Neuronal stem cell (in vitro differentiated cells): ENCODE results near the gene LUC7L2.
"Not testable (repeated sequence)": the region's sequence is repeated elsewhere in the genome, so short reads cannot be mapped to it uniquely, and the experiment has no call there.

Experiments used
- DNase-seq: peaks from one replicate; pipeline ENCODE4 v3.0.0-alpha.2; 2013; ENCODE audit warnings: low spot score
- H2AFZ ChIP-seq: one replicate; pipeline ENCODE4 v1.6.1; 2013; ENCODE audit warnings: mild to moderate bottlenecking, low read length, inconsistent platforms
- H2AK5ac ChIP-seq: 2 replicates; pipeline ENCODE4 v1.6.1; 2013; ENCODE audit warnings: low read depth, mild to moderate bottlenecking, inconsistent platforms, low read length, moderate library complexity, mixed read lengths
- H2BK120ac ChIP-seq: 2 replicates; pipeline ENCODE4 v1.6.1; 2013; ENCODE audit warnings: low read depth, mild to moderate bottlenecking, inconsistent platforms, low read length, moderate library complexity, mixed read lengths
- H2BK12ac ChIP-seq: one replicate; pipeline ENCODE4 v1.6.1; 2013; ENCODE audit warnings: low read length, inconsistent platforms
- H2BK15ac ChIP-seq: 2 replicates; pipeline ENCODE4 v1.6.1; 2013; ENCODE audit warnings: mild to moderate bottlenecking, low read length, inconsistent platforms, mixed read lengths
- H2BK5ac ChIP-seq: one replicate; pipeline ENCODE4 v1.6.1; 2013; ENCODE audit warnings: inconsistent platforms, mild to moderate bottlenecking, low read length, moderate library complexity
- H3K14ac ChIP-seq: one replicate; pipeline ENCODE4 v1.6.1; 2013; ENCODE audit warnings: low read length, inconsistent platforms
- H3K18ac ChIP-seq: 2 replicates; pipeline ENCODE4 v1.6.1; 2013; ENCODE audit warnings: low read length, inconsistent platforms
- H3K23ac ChIP-seq: 2 replicates; pipeline ENCODE4 v1.6.1; 2013; ENCODE audit warnings: low read depth, mild to moderate bottlenecking, mixed read lengths, low read length, inconsistent platforms; ENCODE audit not compliant: poor library complexity
- H3K27ac ChIP-seq: replicated peaks from 3 replicates; pipeline ENCODE4 v1.5.1; 2013; ENCODE audit warnings: low read length, inconsistent platforms
- H3K27me3 ChIP-seq, 3 experiments: 2 replicates each; pipeline ENCODE4 v1.6.1; 2013; ENCODE audit warnings: low read length in 3 of 3, mild to moderate bottlenecking in 2 of 3, inconsistent platforms in 1 of 3, low read depth in 1 of 3, mixed read lengths in 1 of 3, moderate library complexity in 1 of 3; ENCODE audit not compliant: control insufficient read depth in 3 of 3, insufficient read depth in 3 of 3
- H3K36me3 ChIP-seq, 2 donors: replicated peaks in 1 of 2; 2 replicates each; pipeline ENCODE4 v1.6.1; 2013; ENCODE audit warnings: low read length in 2 of 2; ENCODE audit not compliant: control insufficient read depth in 2 of 2, insufficient read depth in 2 of 2
- H3K4ac ChIP-seq: 2 replicates; pipeline ENCODE4 v1.6.1; 2013; ENCODE audit warnings: inconsistent platforms, mild to moderate bottlenecking, low read length, moderate library complexity
- H3K4me1 ChIP-seq, 2 donors: 1 replicate in 1 of 2; 2 replicates in 1 of 2; pipeline ENCODE4 v1.6.1; 2013; ENCODE audit warnings: low read length in 2 of 2, low read depth in 1 of 2; ENCODE audit not compliant: control insufficient read depth in 2 of 2, insufficient read depth in 1 of 2
- H3K4me2 ChIP-seq: one replicate; pipeline ENCODE4 v1.6.1; 2013; ENCODE audit warnings: mild to moderate bottlenecking, low read length, inconsistent platforms; ENCODE audit not compliant: insufficient read depth, poor library complexity, severe bottlenecking
- H3K4me3 ChIP-seq, 2 donors: 2 replicates each; pipeline ENCODE4 v1.5.1; 2013; ENCODE audit warnings: low read length in 2 of 2, mild to moderate bottlenecking in 2 of 2, inconsistent platforms in 1 of 2, moderate library complexity in 1 of 2
- H3K79me1 ChIP-seq: one replicate; pipeline ENCODE4 v1.6.1; 2013; ENCODE audit warnings: low read depth, mild to moderate bottlenecking, inconsistent platforms, low read length, moderate library complexity
- H3K9ac ChIP-seq: one replicate; pipeline ENCODE4 v1.6.1; 2013; ENCODE audit warnings: mild to moderate bottlenecking, low read depth, low read length, inconsistent platforms; ENCODE audit not compliant: poor library complexity
- H3K9me3 ChIP-seq, 2 donors: replicated peaks in 1 of 2; 2 replicates each; pipeline versions ENCODE3 to v1.6.1; 2013; ENCODE audit warnings: low read length in 2 of 2, mild to moderate bottlenecking in 2 of 2, inconsistent platforms in 1 of 2, low read depth in 1 of 2, mixed read lengths in 1 of 2, moderate library complexity in 1 of 2; ENCODE audit not compliant: control insufficient read depth in 2 of 2, insufficient read depth in 1 of 2
- H4K8ac ChIP-seq: one replicate; pipeline ENCODE4 v1.6.1; 2013; ENCODE audit warnings: low read depth, mild to moderate bottlenecking, inconsistent platforms, low read length, moderate library complexity
- H4K91ac ChIP-seq: one replicate; pipeline ENCODE4 v1.6.1; 2013; ENCODE audit warnings: low read length, low read depth, mild to moderate bottlenecking, inconsistent platforms; ENCODE audit not compliant: poor library complexity
- WGBS, 2 donors: extraction: QIAGEN DNeasy Blood & Tissue Kit; methylation state at CpG; one replicate each; pipeline ENCODE4 v1.1.7; 2013; ENCODE audit warnings: missing lambda C conversion rate in 2 of 2, mixed read lengths in 1 of 2; ENCODE audit not compliant: insufficient read length in 2 of 2, insufficient replicate concordance in 1 of 2; ENCODE audit errors: extremely low coverage in 2 of 2; 5-methylcytosine and 5-hydroxymethylcytosine counted together

LUC7L2 gene

DNA sequence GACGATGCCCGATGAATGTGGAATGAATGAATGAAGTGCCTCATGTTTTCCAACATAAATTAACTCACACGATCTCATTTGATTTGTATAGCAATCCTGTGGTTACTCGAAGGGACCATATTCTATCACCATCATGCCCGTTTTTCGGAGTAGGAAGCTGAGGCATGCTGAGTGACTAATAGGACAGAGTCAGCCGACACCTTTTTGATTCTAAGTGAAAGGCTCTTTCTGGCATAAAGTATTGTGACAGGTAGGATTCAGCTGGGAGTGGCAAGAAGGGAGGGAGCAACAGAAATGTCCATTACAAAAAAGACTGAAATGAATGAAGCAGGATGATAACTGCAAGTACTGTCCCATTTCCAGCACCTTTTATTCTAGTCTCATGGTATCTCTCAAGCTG lies 68.1 kb downstream of the LUC7L2 start:
- Histone ChIP-seq H3K4me3 (no peak overlapping the region), H3K23ac (no peak overlapping the region), H3K4me1 (peaks cover 0 to 3% of the 10 kb centered on the region in 2 donors), H3K27me3 (no peaks in the 10 kb centered on the region), H2AK5ac (no peak overlapping the region), H3K79me1 (no peaks in the 10 kb centered on the region), H3K4me2 (no peak overlapping the region), H4K8ac (no peak overlapping the region), H2AFZ (no peak overlapping the region), H2BK12ac (no peak overlapping the region), H3K14ac (no peak overlapping the region), H4K91ac (no peak overlapping the region), H2BK15ac (no peak overlapping the region), H2BK5ac (no peak overlapping the region), H3K27ac (no peak overlapping the region), H3K18ac (no peak overlapping the region), H3K4ac (no peak overlapping the region), H3K9me3 (no peaks in the 10 kb centered on the region), H3K36me3 (peaks cover 0 to 55% of the 10 kb centered on the region in 2 donors), H3K9ac (no peak overlapping the region), H2BK120ac (no peak overlapping the region)
- DNase-seq: no peak
- no CpG with 5 or more reads among the region's 7 CpGs for WGBS, 2 donors

DNA sequence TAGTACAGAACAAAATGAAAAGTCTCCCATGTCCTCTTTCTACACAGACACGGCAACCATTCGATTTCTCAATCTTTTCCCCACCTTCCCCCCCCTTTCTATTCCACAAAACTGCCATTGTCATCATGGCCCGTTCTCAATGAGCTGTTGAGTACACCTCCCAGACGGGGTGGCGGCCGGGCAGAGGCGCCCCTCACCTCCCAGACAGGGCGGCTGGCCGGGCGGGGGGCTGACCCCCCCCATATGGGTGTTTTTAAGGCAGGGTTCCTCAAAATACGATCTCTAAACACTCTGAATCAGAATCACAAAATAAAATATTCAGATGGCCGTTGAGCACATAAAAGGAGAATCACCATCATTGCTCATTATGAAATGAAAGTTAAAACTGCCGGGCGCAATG lies 70.0 kb downstream of the LUC7L2 start:
- not testable (repeated sequence) for H3K9ac ChIP-seq, H3K14ac ChIP-seq, H2BK5ac ChIP-seq, H3K4me2 ChIP-seq, H4K91ac ChIP-seq, H3K4ac ChIP-seq, H2BK15ac ChIP-seq, H2BK12ac ChIP-seq, H3K4me3 ChIP-seq, H3K79me1 ChIP-seq, H3K4me1 ChIP-seq, DNase-seq, H2BK120ac ChIP-seq, H4K8ac ChIP-seq, H3K27ac ChIP-seq, H2AFZ ChIP-seq, H3K27me3 ChIP-seq, H2AK5ac ChIP-seq, H3K9me3 ChIP-seq, H3K18ac ChIP-seq, H3K23ac ChIP-seq
- WGBS, 2 donors: no CpG with 5 or more reads among the region's 14 CpGs
- peaks cover 0 to 36% of the 10 kb centered on the region in 2 donors for H3K36me3 ChIP-seq

DNA sequence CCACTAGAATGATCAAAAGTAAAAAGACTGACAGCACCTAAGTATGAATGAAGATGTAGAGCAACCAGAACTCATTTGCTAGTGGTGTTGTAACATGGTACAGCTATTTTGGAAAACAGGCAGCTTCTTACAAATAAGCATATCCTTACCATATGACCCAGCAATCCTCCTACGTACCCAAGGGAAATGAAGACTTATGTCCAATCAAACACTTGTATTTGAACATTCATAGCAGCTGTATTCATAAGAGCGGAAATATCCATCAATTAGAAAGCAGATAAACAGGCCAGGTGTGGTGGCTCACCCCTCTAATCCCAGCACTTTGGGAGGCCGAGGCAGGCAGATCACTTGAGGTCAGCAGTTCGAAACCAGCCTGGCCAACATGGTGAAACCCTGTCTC lies 70.7 kb downstream of the LUC7L2 start:
- Histone ChIP-seq H3K4ac (no peak overlapping the region), H3K79me1 (no peaks in the 10 kb centered on the region), H2AK5ac (no peak overlapping the region), H3K27me3 (no peaks in the 10 kb centered on the region), H3K4me3 (no peak overlapping the region), H4K8ac (no peak overlapping the region), H3K4me1 (peaks cover 0 to 3% of the 10 kb centered on the region in 2 donors), H3K14ac (no peak overlapping the region), H3K9ac (no peak overlapping the region), H3K23ac (no peak overlapping the region), H2BK15ac (no peak overlapping the region), H3K36me3 (peaks cover 0 to 32% of the 10 kb centered on the region in 2 donors), H3K9me3 (no peaks in the 10 kb centered on the region), H3K18ac (no peak overlapping the region), H4K91ac (no peak overlapping the region), H2BK5ac (no peak overlapping the region), H3K27ac (no peak overlapping the region), H2BK12ac (no peak overlapping the region), H2AFZ (no peak overlapping the region), H3K4me2 (no peak overlapping the region), H2BK120ac (no peak overlapping the region)
- DNase-seq: no peak
- no CpG with 5 or more reads among the region's 4 CpGs for WGBS, 2 donors

DNA sequence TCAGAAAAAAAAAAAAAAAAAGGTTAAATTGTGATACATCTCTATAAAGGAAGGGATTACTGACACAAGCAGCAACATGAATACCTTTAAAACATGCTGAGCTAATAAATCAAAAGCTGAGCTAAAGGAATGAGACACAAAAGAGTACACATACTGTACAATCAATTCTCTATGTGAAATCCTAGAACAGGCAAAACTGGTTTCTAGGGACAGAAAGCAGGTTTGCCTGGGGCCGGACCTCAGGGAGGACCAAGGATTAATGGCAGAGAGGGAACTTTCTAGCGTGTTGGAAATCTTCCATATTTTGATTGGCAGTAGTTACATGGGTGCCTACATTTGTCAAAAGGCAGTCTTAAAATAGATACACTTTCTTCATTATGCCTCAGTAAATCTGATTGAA lies 71.3 kb downstream of the LUC7L2 start:
- Histone ChIP-seq H3K9ac (no peak overlapping the region), H3K4me3 (no peak overlapping the region), H3K23ac (no peak overlapping the region), H3K27me3 (no peaks in the 10 kb centered on the region), H4K91ac (no peak overlapping the region), H3K36me3 (peaks cover 0 to 27% of the 10 kb centered on the region in 2 donors), H3K79me1 (no peaks in the 10 kb centered on the region), H4K8ac (no peak overlapping the region), H2BK120ac (no peak overlapping the region), H2BK12ac (no peak overlapping the region), H3K14ac (no peak overlapping the region), H3K9me3 (no peaks in the 10 kb centered on the region), H3K4me1 (peaks cover 0 to 3% of the 10 kb centered on the region in 2 donors), H3K27ac (no peak overlapping the region), H2AFZ (no peak overlapping the region), H2BK15ac (no peak overlapping the region), H3K4me2 (no peak overlapping the region), H2AK5ac (no peak overlapping the region), H2BK5ac (no peak overlapping the region), H3K18ac (no peak overlapping the region), H3K4ac (no peak overlapping the region)
- DNase-seq: no peak
- no CpG with 5 or more reads among the region's 2 CpGs for WGBS, 2 donors
